K562 (cell line): Measurements from ENCODE around the gene FAM110D. TPM values are rescaled to one million over a fixed set of nuclear protein-coding genes. Genes with fewer than 3 reads are reported as not detected.

Experiments used
- ATF1 ChIP-seq, 2 experiments: fragments of 450-650 bp in 1 of 2; IDR thresholded peaks; 2 replicates each; pipeline ENCODE4 v1.6.1; 2016; ENCODE audit warnings: missing compliant biosample characterization in 1 of 2, missing genetic modification characterization in 1 of 2
- BHLHE40 ChIP-seq: IDR thresholded peaks from 2 replicates; pipeline ENCODE4 v1.6.1; 2011; ENCODE audit warnings: low read length, improper control_type of control experiment
- CHAMP1 ChIP-seq: fragments of 450-650 bp; IDR thresholded peaks from 2 replicates; pipeline ENCODE4 v1.6.1; 2016; ENCODE audit warnings: mild to moderate bottlenecking
- HMGXB4 ChIP-seq: sonication (generic); formaldehyde crosslinking; IDR thresholded peaks from 2 replicates; pipeline ENCODE4 v1.8.1; 2023; ENCODE audit warnings: mild to moderate bottlenecking, missing genetic modification reagents
- JUN ChIP-seq, 2 experiments: sonication (generic) in 1 of 2; formaldehyde crosslinking in 1 of 2; IDR thresholded peaks; 2 replicates each; pipeline versions ENCODE4 v1.6.1 to v1.8.0; 2012 to 2022; ENCODE audit warnings: borderline replicate concordance in 2 of 2, mild to moderate bottlenecking in 2 of 2, improper control_type of control experiment in 1 of 2, low read depth in 1 of 2, low read length in 1 of 2, missing genetic modification reagents in 1 of 2
- KDM5B ChIP-seq: fragments of 200-600 bp; sonication (generic); IDR thresholded peaks from 2 replicates; pipeline ENCODE4 v1.6.1; 2012; ENCODE audit warnings: low read depth, mild to moderate bottlenecking, moderate library complexity, low read length, control low read depth, inconsistent platforms; ENCODE audit not compliant: insufficient replicate concordance
- NCOA1 ChIP-seq: fragments of 450-650 bp; IDR thresholded peaks from 2 replicates; pipeline ENCODE4 v1.6.1; 2016; ENCODE audit warnings: low read depth
- OTX1 ChIP-seq: fragments of 450-650 bp; formaldehyde crosslinking; IDR thresholded peaks from 2 replicates; pipeline ENCODE4 v1.4.0; 2022; ENCODE audit warnings: mild to moderate bottlenecking
- TCF7 ChIP-seq: sonication (generic); IDR thresholded peaks from 2 replicates; pipeline ENCODE4 v1.6.1; 2016; ENCODE audit warnings: antibody characterized with exemption, borderline replicate concordance
- USF2 ChIP-seq: sonication (generic); formaldehyde crosslinking; IDR thresholded peaks from 2 replicates; pipeline ENCODE4 v1.5.0; 2020; ENCODE audit warnings: missing genetic modification reagents
- ZBTB9 ChIP-seq: fragments of 450-650 bp; formaldehyde crosslinking; IDR thresholded peaks from 2 replicates; pipeline ENCODE4 v1.4.0; 2020; ENCODE audit warnings: mild to moderate bottlenecking, moderate library complexity
- ZFX ChIP-seq: sonication (generic); formaldehyde crosslinking; IDR thresholded peaks from 2 replicates; pipeline ENCODE4 v1.8.0; 2022; ENCODE audit warnings: mild to moderate bottlenecking, missing genetic modification reagents, moderate library complexity
- ZNF217 ChIP-seq: sonication (generic); formaldehyde crosslinking; IDR thresholded peaks from 2 replicates; pipeline ENCODE4 v1.8.0; 2022; ENCODE audit warnings: mild to moderate bottlenecking, missing genetic modification reagents
- ZNF232 ChIP-seq: sonication (generic); formaldehyde crosslinking; IDR thresholded peaks from 2 replicates; pipeline ENCODE4 v1.8.0; 2022; ENCODE audit warnings: mild to moderate bottlenecking, missing genetic modification reagents
- ZNF280B ChIP-seq: fragments of 250-450 bp; sonication (Bioruptor Pico); IDR thresholded peaks from 2 replicates; pipeline ENCODE4 v1.5.1; 2021; ENCODE audit warnings: mild to moderate bottlenecking
- polyA plus RNA-seq, 8 experiments: library from polyadenylated mRNA; depleted of rRNA in 4 of 8; stranded (reverse) in 5 of 8; unstranded in 3 of 8; fragments of >200 nt; fragmentation: Nextera tagmentation in 2 of 8; fragmentation: Illumina TruSeq in 1 of 8; extraction: Ambion mirVana in 2 of 8; extraction: Trizol in 1 of 8; gene quantifications; 2 replicates each; pipeline versions ENCODE4 v1.2.1 to v1.2.3, GENCODE V29; 2011 to 2014; ENCODE audit warnings: inconsistent platforms in 1 of 8, missing spikeins in 1 of 8
- total RNA-seq, 7 experiments: library from RNA; depleted of rRNA in 6 of 7; stranded (reverse); fragments of >200 nt in 6 of 7; fragmentation: Illumina TruSeq in 2 of 7; extraction: Trizol in 2 of 7; gene quantifications; 2 replicates each; pipeline versions ENCODE4 v1.2.1 to v1.2.3, GENCODE V29; 2011 to 2021; ENCODE audit warnings: low replicate concordance in 1 of 7

The FAM110D gene
- total and polyA plus RNA-seq, 9 of the 15 experiments (the other 6 are each of a cell fraction or from before 2014, with no cell fraction given) = 0.04 to 1.1 (median 0.33) TPM

GRCh38 chr1:26169669-26170471 is 11.0 kb downstream of the FAM110D start, which contains the start of gene ZNF593 (continued):
- TF ChIP-seq KDM5B = peak; percentile 82
- TF ChIP-seq NCOA1 = peak; percentile 84; the same call in 1 of the 2 replicates
- TF ChIP-seq ZNF217 (CRISPR knock-in tag) = 0 out of 2 replicates have a peak, but pooled peaks have one; percentile 52
- no peak for TF ChIP-seq HMGXB4
- TF ChIP-seq BHLHE40 = peak; percentile 85
- TF ChIP-seq ZBTB9 (CRISPR knock-in tag) = peak; percentile 89; the same call in 1 of the 2 replicates
- peak; percentile 97 for TF ChIP-seq ATF1 (CRISPR knock-in tag; IDR thresholded peaks at IDR 0.05)
- TF ChIP-seq ATF1 (tag; IDR thresholded peaks at IDR 0.05) = peak; percentile 100
- peak; percentile 81; the same call in 1 of the 2 replicates for TF ChIP-seq TCF7
- no peak for TF ChIP-seq ZNF280B
- no peak; the same call in 1 of the 2 replicates for TF ChIP-seq CHAMP1
- TF ChIP-seq ZNF232 (CRISPR knock-in tag) = peak; percentile 87
- TF ChIP-seq OTX1 (CRISPR knock-in tag) = no peak
- TF ChIP-seq USF2 (CRISPR knock-in tag) = peak; percentile 6; the same call in 1 of the 2 replicates
- TF ChIP-seq ZFX (CRISPR knock-in tag) = peak; percentile 90
- peak; percentile 100 for TF ChIP-seq JUN (IDR thresholded peaks at IDR 0.05; ENCODE audit: borderline replicate concordance, low read depth, low read length)
- peak; percentile 98 for TF ChIP-seq JUN (CRISPR knock-in tag; IDR thresholded peaks at IDR 0.05; ENCODE audit: borderline replicate concordance)
